HG03175 (cell line): Measurements from ENCODE around the gene ACIN1.

ENCODE experiments used
- ATAC-seq: cut with Tn5 transposase; IDR thresholded peaks from one replicate; pipeline ENCODE4 v1.9.1; 2021; ENCODE audit warnings: mild to moderate bottlenecking, moderate library complexity; ENCODE audit not compliant: unreplicated experiment

Gene ACIN1

DNA sequence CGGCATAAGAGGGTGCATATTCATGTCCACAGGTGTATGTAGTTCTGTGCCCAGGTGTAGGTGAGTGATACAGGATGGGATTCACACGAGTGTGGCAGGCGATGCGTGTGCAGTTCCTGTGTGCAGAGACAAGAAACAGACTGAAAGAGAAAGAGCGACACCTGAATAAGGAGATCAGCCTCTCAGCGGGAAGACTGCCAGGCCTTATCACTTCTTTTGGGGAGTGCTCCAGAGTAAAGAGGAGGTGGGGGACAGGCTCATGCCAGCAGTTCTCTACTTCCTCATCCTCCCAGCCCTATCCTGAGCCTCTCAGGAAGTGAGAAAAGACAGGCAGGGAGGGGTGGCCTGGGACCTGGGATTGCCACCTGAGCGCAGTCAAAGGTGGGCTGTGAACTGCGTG is 50.1 kb downstream of the ACIN1 start:
- ATAC-seq: no peak

DNA sequence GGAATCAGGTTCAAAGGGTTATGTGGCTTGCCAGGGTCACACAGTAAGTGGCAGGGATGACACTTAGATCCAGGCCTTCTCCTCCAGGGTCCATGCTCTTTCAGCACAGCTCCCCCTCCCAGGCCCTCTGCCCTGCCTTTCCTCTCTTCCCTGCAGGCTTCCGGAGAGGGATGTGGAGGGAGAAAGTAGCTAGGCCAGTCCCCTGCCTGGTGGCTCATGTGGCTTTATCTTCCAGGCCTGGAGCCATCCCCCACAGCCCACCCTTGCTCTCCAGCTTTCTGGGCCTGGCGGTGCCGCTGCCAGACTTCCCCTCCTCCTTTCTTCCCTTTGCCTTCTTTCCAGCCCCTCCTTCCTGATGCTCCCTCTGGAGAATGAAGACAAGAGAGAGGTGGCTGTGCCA is 51.2 kb downstream of the ACIN1 start:
- no peak for ATAC-seq

DNA sequence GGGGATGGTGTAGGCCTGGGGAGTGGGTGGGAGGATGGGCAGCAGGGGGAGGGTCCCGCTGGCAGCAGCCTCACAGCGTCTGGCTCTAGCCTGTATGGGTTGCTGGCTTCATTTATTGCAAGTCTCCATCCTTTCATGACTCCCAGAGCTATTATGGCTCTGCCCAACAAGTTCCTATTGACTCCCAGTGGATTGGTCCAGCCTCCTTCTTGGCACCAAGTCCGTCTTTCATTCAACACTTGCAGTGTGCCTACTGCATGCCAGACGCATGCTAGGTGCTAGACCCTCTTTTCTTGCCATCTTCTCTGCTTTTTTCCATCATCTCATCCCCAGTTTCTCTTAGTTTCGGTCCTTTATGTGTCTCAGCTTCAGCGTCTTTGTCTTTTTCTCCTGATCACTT is 51.8 kb downstream of the ACIN1 start:
- ATAC-seq: no peak

DNA sequence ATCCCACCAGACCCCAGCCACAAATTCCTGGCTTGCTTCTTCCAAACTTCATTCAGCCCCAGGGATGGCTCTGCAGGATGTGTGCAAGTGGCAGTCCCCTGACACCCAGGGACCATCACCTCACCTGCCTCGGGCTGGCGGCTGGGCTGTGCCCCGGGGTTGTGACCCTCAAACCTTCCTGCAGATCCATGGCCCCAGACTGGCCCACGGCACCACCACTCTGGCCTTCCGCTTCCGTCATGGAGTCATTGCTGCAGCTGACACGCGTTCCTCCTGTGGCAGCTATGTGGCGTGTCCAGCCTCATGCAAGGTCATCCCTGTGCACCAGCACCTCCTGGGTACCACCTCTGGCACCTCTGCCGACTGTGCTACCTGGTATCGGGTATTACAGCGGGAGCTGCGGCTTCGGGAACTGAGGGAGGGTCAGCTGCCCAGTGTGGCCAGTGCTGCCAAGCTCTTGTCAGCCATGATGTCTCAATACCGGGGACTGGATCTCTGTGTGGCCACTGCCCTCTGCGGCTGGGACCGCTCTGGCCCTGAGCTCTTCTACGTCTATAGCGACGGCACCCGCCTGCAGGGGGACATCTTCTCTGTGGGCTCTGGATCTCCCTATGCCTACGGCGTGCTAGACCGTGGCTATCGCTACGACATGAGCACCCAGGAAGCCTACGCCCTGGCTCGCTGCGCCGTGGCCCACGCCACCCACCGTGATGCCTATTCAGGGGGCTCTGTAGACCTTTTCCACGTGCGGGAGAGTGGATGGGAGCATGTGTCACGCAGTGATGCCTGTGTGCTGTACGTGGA is 52.6 kb downstream of the ACIN1 start, which contains the start of gene PSMB11:
Gene PSMB11, plus strand, starts transcription at position 51 of the 804 bp plus-strand sequence. Its CDS starts 14 bp downstream, at position 65.
- no peak for ATAC-seq

DNA sequence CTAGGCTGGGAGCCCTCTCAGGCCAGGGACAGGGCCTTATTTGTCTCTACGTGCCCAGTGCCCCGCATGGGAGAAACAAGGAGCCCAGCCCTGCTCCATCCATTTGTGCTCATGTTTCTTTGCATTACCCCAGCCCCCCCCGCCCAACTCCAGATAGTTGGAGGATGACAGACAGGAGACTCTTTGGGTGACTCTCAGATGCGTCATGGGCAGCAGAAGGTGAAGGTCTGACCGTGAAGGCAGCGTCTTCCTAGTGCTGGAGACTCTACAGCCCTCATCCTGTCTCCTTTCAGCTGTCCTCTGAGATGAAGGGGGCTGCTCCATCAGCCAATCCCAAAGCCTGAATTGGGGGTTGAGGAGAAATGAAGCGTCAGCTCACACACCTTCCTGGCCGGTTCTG is 53.2 kb downstream of the ACIN1 start:
- ATAC-seq: no peak

DNA sequence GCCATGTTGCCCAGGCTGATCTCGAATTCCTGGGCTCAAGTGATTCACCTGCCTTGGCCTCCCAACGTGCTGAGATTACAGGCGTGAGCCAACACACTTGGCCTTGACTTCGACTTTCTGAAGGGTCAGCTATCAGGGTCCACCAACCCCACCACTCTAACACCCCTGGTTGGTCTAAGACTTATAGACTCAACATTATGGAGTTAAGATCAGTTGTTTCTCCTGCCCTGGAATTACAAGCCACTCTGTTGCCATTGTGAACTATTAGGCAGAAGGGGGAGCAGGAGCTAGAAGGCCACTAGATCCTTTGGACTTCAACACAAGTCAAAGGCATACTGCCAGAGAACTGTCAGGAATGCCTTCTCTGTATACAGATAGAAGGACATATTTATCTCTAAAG is 54.8 kb downstream of the ACIN1 start:
- ATAC-seq: no peak

DNA sequence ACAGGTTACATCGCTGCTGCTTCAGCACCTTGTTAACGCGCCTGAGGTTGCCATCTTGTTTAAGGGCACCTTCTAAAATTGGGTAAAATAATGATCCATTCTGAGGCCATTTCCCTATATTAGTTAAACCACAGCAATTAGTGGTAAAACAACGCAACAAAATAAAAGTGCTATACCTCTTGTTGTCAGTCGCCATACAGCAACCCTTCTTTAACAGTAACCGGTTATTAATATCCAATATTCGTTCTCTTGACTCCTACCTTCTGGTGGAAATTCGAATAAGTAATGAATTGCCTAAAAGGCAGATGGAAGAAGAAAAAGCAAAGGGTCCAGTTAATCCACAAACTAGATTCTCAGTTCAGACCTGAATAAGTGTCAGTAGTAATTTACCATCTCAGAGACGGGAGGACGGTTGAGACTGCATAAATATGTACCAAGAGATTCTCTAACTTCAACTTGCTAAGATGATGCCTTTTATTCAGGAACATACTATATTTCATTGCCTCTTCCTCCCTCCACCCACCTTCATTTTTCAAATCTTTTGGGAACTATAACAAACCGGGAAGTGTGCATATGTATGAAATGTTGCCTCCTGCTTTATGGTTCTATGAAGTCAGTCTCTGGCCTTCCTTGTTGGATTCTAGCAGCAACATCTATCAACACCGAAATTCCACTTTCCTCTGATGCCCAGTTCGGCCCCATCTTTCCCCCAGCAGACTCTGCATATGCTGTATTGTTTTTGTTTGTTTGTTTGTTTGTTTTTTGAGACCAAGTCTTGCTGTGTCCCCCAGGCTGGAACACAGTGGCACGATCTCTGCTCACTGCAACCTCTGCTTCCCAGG is 59.4 kb downstream of the ACIN1 start:
- no peak for ATAC-seq

DNA sequence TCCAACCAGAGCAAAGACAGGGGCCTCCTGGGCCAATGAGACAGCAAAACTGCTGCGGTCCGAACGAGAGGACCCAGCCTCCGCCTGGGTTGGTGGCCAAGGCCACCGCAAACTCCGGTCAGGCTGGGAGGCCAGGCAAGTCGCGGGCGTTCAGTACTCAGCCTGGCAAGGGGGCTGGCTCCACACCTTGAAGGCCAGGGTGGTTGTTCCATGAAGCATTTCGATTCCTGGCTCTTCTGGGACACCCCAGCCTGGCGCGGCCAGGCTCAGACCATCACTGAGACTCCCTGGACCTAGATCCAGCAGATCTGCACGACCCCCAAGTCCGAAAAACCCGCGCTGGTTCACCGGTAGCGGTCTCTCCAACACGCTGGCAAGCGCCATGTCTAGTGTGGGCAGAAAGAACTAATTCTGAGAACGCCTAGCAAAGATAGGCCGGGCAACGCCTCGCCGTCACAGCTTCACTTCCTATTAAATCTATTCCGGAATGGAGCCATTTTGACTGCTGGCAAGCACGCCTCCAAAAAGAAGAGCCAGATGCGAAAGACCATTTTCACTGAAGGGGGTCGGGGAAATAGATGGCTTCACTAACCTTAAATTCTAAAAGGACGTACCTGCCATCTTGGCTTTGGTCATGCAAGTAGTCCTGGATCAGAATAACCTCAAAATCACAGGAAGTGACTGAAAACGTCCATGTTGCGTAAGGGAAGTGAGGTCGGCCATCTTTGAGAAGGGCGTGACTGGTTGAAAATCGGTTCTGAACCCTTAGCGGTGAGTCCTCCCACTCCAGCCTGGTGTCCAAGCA is 60.2 kb downstream of the ACIN1 start, which contains the start of gene PSMB5:
Gene PSMB5, minus strand, starts transcription at position 403 of the 805 bp plus-strand sequence. Its CDS starts 19 bp downstream, at position 384.
- ATAC-seq: peak; percentile 95

DNA sequence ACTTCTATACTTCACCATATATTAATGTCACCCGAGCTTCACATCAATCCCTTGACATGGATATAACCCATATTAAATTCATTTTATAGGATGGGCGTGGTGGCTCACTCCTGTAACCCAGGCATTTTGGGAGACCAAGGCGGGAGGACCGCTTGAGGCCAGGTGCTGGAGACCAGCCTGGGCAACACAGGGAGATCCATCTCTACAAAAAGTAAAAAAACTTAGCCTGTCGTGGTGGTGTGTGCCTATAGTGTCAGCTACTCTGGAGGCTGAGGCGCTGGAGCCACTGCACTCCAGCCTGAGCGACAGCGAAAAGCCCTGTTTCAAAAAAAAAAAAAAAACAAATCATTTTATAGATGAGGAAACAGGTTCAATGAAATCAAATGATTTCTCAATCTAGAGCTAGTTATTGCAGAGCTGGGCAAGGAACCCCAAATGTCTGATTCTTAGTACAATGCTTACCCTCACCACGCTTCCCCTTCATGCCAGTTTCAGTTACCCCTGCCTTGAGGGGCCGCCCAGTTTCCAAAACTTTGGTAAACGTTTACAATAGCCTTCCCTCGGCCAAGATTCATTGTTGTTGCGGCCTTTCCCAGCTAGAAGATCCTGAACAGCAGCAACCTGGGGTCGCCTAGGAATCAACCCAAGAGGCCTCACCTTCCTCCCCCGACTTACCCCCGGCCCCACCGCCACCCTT is 61.0 kb downstream of the ACIN1 start:
- no peak for ATAC-seq

DNA sequence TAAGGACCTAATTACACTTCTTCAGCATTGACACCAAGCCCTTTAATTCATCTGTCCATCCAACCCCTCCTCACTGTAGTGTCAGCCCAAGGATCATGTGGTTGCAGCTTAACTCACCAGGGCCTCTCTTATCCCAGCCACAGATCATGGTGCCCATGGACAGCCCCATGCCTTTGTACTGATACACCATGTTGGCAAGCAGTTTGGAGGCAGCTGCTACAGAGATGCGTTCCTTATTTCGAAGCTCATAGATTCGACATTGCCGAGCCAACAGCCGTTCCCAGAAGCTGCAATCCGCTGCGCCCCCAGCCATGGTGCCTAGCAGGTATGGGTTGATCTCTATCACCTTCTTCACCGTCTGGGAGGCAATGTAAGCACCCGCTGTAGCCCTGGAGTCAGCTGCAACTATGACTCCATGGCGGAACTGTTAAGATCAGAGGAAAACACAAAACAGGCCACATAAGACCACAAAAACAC is 61.6 kb downstream of the ACIN1 start:
- no peak for ATAC-seq

DNA sequence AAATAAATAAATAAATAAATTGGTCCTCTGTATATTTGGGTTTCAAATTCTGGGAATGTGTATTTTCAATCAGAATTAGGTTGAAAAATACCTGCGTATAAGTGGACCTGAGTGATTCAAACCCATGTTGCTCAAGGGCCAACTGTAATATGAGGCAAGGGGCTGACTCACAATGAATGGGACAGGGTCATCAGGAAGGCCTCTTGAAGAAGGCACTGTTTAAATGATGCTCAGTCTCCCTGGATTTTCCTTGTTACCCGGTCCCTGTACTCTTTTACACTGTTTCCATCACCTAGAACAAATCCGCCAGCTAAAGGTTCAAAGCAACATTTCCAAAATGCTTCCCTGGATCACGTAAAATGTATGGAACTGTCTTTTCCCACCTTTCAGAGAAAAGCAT is 64.0 kb downstream of the ACIN1 start:
- ATAC-seq: no peak

DNA sequence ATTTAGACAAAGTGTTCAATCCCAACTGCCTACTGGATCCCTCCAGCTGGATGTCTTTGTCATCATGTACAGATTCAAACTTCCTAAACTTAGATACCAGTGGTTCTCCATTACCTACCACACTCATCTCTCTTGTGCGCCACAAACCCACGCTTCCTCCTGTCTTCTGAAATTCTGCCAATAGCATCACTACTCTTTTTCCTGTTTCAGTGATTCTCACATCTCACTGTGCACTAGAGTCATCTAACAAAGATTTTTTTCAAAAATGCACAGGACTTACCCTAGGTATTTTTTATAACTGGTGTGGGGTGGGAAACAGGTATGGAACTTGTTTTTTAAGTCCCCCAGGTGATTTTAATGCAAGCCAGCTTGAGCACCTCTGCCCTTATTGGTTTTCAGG is 66.1 kb downstream of the ACIN1 start:
- ATAC-seq: no peak

DNA sequence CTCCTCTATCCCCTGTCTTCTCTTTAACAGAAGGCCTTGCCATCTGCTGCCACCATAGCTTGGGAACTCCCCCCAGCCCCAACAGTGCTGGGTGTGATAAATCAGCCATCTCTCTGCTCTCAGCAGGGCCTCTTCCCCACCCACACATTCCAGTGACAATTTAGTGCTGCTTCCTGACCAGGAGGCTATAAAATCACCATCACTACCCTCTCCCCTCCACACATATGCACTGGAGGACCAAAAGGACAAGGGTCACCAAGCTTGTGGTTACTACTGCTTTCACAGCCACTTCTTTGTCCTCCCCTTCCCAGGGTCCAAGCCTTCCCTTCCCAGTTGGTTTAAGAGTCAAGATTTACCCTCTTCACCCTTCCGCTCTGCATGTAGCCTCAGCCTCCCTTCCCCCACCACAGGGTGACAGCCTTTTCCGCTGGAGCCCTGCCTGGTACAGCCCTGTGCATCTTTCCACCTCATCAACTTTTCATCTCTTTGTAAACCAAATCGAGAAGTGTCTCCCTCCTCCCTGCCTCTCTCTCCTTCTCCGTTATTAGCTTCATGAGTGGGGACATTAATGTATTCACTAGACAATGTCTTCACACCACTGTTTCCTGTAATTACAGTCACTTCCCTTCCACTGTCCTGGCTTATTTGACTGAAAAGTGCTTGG is 69.7 kb downstream of the ACIN1 start:
- no peak for ATAC-seq

DNA sequence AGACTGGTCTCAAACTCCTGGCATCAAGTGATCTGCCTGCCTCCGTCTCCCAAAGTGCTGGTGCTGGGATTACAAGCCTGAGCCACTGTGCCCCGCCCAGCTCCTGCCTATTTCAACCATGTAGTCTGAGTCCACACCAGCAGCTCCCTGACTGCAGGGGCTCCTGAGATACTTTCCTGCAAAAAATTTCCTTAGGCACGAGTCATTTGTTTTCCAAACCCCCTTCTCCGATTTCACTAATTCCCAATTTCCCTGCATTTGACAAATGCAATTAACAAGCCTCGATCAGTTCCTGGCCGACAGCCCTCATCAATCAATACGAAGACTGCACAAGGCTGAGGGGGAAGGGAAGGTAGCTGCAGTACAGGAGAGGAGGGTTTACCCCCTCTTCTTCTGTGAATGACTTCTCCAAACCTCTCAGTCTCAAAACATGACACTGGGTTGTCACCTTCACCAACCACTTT is 70.3 kb downstream of the ACIN1 start:
- ATAC-seq: no peak

DNA sequence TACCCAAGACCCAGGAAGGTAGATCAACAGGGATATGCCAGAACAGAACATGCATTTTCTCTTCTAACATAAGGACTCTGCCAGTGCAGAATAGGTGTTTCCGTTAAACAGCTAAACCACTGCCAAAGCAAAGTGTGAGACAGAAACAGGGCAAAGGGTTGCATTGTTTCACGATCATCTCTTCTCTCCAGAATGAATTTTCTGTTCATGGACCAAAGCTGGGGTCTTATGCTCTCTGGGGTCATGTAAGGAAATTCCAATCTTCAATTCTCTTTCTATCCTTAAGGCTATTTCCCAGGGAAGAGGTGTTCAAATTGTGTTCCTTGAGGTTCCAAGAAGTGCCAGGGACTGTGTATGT is 71.2 kb downstream of the ACIN1 start:
- ATAC-seq: no peak

DNA sequence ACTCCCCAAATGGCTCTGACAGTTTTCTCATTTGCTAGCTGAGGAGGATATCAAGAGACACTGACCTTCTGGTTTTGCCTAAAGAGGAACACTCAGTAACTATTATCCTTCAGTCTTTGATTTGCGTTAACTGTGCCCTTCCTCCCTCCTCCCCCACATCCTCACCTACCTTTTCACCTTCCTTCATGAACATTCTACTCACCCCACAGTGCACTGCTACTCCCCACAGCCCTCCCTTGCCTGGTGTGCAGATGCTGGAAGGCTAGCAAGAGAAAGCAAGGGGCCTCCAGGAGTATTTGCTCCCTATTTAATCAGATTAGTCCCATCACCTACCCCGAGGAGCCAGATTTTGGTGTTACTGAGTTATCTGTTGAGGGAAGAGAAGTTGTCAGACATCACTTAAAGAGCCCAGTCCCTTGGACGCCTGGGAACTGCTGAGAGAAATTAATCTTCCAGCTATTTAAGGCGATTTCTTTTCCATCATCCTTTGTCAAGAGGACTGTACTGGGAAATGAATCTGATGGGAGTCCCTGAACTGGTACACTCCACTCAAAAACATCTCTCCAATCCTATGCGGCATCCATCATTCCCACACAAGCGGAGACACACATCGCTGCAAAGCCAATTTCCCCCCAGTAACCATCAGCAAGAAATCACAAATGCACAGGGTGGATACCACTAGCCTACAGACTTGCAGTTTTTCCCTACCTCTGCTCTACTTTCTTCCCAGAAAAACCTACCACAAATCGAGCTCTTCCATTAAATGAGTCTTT is 71.7 kb downstream of the ACIN1 start:
- ATAC-seq: no peak

DNA sequence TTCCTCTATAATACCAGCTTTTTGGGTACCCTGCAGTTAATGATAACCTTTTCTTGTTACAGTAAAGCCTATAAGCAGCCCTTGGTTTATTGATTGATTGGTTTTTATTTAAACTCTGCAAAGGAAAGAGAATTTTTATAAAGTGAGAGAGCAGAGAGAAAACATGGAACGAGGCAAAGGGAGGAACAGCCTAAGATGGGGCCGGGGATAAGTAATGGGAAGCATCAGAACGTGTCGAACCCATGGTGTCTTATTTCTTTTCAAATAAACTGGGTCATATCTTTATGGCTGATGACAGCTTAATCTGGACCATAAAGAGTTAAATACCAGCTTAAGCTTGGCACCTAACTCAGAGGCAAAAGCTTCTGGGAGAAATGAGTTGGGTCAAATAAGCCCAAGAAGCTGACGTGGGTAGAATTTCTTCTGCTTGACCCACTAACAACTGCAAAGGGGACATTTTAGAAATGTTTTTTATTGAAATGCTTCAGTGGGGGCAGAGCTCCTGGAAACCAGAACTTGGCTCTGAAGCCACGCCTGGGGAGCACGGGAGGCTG is 73.0 kb downstream of the ACIN1 start:
- ATAC-seq: no peak

DNA sequence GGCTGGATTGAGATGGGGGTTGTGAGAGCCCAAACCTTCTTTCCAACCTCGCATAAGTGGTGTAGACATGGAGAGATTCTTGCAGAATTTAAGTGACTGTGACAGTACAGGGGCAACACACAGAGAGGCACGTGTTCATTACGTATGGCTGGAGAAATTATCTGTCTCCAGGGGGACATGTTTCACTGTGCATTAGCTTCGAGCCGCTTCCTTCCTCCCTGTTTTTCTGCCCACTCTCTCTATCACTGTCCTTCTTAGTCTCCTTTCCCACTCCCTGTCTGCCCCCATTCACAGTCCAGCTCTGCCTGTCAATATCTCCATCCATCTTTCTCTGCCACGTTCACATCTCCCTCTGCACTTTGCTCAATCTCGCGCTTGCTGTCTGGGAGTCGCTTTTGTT is 73.5 kb downstream of the ACIN1 start:
- no peak for ATAC-seq
